HG03103 (cell line): ENCODE measurements around the gene TOMM5.
A peak's percentile ranks its signal among the peaks of the same experiment; 100 is the strongest.
"Not testable (repeated sequence)": the region's sequence is repeated elsewhere in the genome, so short reads cannot be mapped to it uniquely, and the experiment has no call there.

ENCODE experiments used
- ATAC-seq: cut with Tn5 transposase; IDR thresholded peaks from one replicate; pipeline ENCODE4 v1.9.1; 2021; ENCODE audit warnings: low read depth; ENCODE audit not compliant: unreplicated experiment

The TOMM5 gene

DNA sequence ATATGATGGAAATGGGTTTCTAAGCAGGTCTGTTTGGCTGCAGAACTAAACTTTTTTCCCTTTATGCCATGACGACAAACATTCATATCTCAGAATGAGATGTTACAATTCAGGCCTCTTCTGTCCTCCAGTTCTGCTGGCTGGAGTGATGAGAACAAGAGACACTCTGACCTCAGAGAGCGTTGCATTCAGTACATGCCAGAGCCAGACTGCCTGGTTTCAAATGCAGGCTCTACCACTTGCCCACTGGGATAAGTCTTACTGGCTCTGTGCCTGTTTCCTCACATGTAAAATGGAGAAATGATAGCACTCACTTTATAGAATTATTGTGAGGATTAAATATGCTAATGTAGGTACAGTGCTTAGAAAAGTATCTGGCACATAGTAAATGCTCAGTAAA lies 24.8 kb upstream of the TOMM5 start:
- ATAC-seq = no peak

DNA sequence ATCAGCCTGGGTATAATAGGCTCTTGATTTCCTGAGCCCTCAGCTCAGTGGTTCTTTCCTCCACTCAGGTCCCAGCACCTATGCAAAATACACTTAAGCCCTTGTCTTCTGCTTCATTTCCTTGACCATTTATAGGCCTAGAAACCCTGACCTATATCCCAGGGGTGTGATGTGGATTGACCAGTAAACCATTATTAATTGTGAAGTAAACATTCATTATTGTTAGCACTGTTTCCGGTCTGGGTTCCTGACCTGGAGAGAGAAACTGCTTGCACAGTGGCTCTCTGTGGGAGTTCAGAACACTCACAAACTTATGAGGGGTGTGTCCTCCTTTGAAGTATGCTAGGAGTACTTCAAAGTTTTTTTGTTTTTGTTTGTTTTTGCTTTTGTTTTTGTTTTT lies 19.6 kb upstream of the TOMM5 start:
- no peak for ATAC-seq

DNA sequence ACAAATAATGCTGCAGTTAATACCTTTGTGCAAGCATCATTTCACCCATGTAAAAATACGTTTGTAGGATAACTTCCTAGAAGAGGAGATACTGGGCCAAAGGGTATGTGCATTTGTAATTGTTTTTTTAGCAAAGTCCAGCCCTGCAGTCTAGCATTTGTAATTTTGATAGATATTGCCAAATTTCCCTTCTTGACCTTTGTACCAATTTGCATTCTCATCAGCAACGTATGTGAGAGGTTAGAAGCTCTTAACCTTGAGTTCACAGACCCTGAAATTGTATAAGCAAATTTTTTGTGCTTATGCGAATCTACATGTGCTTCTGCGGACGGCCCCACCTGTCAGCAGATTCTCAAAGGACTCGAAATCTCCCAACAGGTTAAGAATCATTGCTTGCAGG lies 18.6 kb upstream of the TOMM5 start:
- no peak for ATAC-seq

DNA sequence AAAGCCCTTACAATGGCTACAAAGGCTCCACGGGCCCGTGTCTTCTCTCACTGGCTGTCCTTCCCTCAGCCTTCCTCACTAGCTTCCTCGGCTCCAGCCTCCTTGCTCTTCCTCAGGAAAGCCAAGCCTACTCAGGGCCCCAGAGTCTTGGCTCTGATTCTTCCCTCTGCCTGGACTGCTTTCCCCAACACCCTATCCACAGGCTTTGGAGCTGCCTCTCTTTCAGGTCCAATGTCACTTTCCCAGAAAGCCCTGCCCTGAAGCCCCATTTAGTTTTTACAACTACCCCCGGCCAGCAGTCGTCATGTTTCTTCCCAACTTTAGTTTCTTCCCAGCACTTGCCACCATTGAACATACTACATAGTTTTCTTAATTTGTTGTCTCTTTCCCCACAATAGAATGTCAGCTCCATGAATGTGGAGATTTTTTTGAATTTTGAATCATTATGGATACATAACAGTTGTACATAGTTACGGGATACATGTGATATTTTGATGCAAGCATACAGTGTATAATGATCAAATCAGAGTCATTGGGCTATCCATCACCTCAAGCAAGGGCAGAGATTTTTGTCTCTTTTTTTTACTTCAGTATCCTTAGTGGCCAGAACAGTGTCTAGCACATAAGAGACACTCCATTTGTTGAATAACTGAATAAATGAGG lies 17.5 kb upstream of the TOMM5 start:
- ATAC-seq = no peak

GRCh38 chr9:37608250-37608649 lies 15.9 kb upstream of the TOMM5 start:
- ATAC-seq = no peak

- ATAC-seq = no peak
Measured at GRCh38 chr9:37604296-37604695, 11.9 kb upstream of the TOMM5 start.

DNA sequence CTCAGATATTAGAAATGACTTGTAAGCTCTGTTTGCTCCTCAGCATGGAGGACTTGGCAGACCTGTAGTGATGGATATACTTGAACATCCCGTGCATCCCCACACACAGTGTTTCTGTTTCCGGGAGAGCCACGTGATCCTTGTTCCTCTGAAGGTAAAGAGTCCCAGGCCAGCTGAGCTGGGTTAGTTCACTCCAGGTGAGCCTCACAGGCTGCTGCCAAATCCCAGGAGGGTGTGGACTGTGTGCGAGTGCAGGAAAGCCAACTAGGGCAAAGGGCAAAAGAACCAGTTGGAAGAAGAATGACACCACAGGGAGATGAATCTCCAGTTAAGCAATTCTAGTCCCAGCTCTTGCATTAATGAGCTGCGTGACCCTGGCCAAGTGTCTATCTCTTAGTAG lies 10.4 kb upstream of the TOMM5 start:
- ATAC-seq = no peak

- ATAC-seq = not testable (repeated sequence)
Measured at GRCh38 chr9:37602061-37602460, 9.7 kb upstream of the TOMM5 start.

GRCh38 chr9:37596504-37596903 lies 4.1 kb upstream of the TOMM5 start:
- no peak for ATAC-seq

DNA sequence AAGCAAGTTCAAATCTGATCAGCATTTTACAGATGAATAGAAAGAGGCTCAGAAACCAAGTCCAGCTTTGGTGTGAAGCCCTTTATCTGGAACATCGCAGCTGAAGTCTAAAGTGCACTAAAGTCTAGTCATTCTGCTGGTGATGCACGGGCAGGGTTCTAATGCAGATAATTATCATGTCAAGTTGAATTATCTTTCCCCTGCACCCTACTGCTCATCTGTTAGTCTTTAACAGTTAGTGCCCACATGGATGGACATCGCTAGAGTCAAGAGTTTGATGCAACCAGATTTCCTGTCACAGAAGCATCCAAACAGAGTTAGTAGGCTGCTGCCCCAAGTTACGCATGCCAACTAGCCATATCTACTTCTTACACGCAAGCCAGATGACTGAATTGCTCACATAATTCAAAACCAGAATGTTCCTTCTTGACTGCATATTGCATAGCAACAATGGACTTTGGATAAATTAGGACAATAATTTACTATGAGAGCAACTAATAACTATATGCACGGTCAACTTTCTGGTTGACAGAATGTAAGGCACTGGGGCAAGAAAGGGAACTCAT lies 1.6 kb upstream of the TOMM5 start:
- no peak for ATAC-seq

DNA sequence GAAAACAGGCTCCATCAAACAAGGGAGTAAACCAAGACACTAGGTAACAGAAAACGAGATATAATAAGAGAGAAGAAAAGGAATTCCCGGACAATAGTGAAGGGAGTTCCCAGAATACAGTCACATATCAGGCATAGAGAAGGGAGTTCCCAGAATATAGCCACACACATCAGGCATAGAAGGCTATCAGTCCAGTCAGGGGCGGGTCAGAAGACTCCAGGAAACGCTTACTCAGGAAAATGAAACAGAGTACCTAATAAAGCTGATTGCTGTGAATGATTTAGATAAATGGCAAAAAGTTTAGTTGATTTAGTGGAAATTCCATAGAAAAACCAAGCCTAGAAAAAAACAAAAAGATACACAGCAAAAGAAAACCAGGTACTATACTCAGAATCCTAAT lies 4.9 kb downstream of the TOMM5 start:
- ATAC-seq = no peak

DNA sequence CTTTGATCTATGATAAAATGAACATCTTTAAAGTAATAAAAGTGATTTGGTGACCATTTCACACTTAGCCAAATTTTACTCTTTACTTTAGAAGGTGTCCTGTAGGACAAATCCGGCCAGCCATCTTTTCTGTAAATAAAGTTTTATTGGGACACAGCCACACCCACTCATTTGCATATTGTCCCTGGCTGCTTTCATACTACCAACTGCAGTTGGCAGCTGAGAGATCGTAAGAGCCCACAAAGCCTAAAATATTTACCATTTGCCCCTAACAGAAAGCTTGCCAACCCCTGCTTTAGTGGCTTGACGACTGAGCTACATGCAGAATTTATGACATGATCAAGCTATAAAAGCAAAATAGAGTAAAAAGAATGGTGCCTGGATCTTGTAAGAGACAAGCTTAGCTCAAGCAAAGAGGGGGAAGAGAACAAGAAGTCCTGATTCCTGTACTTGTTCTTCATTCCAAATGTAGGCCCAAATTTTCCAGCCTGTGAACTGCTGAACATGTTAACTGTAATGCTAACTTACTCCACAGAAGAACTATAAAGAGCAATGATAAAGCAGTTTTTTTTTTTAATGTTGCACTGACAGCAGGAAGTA lies 8.8 kb downstream of the TOMM5 start:
- no peak for ATAC-seq

GRCh38 chr9:37582548-37583157 lies 9.7 kb downstream of the TOMM5 start:
- no peak for ATAC-seq

- ATAC-seq = peak; percentile 71
Measured at GRCh38 chr9:37575921-37576721, 16.3 kb downstream of the TOMM5 start, which contains the start of gene FBXO10. TSS of gene FBXO10 (minus strand) at chr9:37576380. CDS start at chr9:37541768, 34,612 bp downstream.

- peak; percentile 30 for ATAC-seq
Measured at GRCh38 chr9:37575511-37575914, 16.9 kb downstream of the TOMM5 start.

DNA sequence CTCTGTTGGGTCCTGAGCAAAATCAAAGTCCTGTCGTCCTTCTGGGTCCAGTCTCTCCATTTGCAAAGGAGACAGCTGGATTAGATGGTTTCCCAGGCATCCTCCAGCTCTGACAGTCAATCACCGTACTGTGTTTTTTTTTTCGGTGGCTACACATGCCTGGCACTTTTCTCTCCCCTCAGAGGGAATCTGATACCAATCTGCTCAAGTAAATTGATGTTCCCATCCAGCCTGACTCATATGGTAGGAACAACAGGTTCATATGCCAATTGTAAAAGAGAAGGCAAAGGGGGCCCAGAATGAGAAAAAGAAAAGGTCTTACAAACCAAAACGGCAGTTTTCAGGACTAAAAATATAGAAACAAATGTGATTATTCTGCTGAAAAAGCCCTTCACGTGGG lies 17.4 kb downstream of the TOMM5 start:
- no peak for ATAC-seq

GRCh38 chr9:37574241-37574721 lies 18.1 kb downstream of the TOMM5 start:
- no peak for ATAC-seq

DNA sequence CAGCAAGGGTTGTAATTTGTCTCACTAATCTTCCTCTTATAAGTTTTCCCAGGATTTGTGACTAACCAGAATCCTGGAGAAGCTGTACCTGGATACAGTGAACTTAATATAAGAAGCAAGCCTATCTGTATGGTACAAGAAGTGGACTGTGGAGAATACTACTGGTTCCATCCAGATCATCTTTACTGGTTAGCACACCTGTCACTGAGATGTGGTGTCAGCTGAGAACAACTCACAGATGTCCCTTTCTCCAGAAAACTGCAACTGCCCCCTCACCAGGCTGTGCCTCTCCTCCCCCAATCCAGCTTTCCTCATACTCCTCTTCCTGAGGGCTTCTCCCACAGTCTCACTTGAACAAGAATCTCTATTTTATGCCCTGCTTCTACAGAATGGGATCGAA lies 21.1 kb downstream of the TOMM5 start:
- ATAC-seq = no peak

DNA sequence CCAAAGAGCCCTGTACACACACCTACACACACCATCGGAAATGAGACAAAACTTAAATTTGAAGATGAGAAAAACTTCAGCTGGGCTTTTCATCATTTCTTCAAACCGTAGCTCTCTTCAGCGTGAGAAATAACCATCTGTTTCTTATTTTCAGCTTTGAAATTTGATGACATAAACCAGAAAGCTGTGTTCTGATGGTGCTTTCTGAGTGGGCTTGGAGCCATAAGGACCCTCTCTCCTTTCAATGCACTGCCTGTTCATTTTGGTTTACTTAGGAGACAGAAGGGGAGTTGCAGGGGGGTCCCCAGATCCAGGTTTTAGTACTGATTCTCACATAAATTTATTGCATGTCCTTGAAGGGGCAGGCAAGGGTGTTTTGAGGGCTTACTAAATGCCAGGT lies 25.7 kb downstream of the TOMM5 start:
- ATAC-seq = no peak

DNA sequence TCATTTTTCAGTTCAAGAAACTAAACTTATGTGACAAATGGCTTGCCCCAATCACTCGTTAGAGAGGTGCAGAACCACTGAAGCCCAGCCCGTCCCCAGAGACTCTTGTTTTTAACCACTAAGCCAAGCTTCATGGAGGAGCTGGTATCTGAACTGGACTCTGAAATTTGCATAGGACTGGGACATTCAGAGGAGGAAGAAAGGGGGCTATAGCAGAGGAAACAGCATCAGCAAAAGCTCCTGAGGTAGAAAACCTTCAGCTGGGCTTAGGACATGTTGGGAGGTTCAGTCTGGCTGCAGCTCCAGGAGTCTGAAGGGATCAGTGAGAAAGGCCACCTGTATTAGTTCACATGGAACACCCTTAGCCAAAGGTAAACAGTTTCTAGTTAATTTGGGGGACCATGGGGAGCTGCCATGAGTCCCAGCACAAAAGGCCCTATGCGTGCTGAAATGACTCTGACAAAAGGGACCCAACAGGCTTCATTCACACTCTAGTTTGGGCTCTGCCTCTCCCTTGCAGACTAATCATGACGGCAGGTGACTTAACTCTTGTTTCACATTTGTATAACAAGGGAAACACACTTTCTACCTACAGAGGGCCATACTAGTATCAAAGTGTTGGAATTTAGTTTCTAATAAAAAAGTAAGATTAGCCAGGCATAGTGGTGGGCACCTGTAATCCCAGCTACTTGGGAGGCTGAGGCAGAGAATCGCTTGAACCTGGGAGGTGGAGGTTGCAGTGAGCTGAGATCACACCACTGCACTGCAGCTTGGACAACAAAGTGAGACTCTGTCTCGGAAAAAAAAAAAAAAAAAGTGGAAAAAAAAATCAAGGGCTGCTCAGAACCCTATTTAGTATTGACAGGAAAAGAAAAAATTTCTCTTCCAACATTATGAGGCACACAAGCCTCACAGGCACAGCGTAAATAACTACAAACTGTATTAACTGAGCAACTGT lies 26.5 kb downstream of the TOMM5 start:
- peak; percentile 76 for ATAC-seq
